Stimulated activated CD4-positive, alpha-beta T cell treated with anti-CD3 and anti-CD28 coated beads, Interleukin-4, amount 100 ng/mL, for 24 hours (primary cell): ENCODE measurements around the gene OCRL.

Experiments used
- DNase-seq: peaks from one replicate; pipeline ENCODE4 v3.0.0-alpha.2; 2020

OCRL gene

GRCh38 chrX:129590596-129590995 lies 50.5 kb downstream of the OCRL start:
- DNase-seq = no peak

DNA sequence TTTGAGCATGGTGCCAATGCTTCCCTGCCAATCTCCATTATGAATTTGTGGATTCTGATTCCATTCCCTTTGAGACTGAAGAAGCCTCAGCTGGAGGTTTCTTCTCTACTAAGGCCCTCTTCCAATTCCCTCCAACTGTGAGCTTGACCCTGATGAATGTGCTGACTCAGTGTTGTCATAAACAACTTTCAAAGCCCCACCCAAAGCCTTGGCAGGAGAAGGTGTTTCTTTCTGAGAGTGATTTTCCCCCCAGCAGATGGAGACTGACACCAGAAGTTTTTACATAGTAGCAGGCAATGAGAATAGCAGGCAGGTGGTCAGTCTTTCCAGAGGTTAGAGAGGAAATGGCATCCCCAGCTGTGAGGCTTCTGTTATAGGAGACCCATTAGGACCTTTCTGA lies 53.1 kb downstream of the OCRL start:
- no peak for DNase-seq

GRCh38 chrX:129594781-129595180 lies 54.7 kb downstream of the OCRL start:
- no peak for DNase-seq

DNA sequence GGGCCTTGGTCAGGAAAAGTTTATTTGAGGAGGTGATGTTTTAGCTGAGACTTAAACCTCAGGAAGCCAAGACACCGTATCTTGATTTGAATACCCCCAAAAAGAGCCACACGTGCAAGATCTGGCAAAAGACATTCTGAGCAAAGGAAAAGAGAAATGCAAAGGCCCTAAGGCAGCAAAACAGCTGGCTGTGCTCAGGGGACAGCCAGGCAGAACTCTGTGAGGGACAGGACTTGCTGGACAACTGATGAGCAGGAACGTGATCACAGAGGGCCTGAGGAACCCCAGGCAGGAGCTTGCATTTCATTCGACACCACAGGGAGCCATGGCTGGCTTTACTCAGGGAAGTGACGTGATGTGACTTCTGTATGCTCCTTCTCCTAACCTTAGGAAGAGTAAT lies 56.0 kb downstream of the OCRL start:
- DNase-seq = no peak

DNA sequence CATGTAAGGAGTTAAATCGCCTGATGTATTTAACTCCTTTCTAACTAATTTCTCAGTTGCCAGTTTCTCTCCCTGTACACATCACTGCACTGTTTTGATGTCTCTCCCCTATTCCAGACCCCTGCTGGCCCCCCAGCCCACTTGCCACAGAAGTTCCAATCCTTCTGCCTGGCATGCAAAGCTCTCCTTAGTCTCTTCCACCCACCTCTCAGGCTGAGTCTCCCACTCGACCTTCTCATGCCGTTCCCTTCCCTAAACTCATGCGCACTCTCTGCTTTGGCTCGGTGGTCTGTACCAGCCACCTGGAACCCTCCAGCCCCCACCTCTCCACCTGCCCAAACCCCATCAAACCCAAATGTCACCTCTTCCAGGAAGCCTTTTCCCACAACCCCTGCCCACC lies 57.8 kb downstream of the OCRL start:
- no peak for DNase-seq

GRCh38 chrX:129599499-129599898 lies 59.4 kb downstream of the OCRL start:
- no peak for DNase-seq

DNA sequence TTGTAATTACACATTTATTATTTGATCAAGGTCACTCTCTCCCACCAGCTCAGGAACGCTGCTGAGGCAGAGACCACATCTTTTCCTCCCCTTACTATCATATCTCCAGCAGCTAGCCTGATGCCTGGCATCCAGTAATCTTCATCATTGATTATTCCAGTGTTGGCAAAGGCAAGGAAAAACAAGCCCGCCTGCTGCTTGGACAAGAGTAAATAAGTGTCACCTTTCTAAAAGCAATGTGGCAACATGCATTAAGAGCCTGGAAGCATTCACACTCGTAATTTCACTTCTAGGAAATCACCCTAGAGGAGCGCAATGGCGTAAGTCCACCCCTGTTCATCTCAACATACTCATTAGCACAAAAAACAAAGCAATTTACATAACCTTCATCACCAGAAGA lies 59.9 kb downstream of the OCRL start:
- no peak for DNase-seq

DNA sequence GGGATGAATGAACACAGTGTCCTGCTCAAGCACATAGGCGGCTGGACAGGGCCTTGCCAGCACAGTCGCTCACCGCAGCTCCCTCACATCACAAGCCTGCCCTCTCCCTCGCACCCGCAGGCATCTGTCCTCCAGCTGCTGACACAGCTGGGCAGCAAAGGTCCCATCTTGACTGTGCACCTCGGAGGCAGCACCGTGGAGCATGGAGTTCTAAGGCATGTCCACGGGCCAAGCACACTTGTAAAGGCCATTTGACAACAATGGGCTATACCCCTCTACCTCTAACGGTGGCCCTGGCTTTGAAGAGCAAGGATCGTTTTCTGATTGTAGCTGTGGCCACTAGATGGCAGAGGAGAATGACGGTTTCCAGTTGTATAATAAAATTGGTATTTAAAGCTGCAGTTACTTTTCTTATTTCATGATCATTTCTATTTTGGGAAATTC lies 60.9 kb downstream of the OCRL start:
- peak; percentile 7 for DNase-seq

DNA sequence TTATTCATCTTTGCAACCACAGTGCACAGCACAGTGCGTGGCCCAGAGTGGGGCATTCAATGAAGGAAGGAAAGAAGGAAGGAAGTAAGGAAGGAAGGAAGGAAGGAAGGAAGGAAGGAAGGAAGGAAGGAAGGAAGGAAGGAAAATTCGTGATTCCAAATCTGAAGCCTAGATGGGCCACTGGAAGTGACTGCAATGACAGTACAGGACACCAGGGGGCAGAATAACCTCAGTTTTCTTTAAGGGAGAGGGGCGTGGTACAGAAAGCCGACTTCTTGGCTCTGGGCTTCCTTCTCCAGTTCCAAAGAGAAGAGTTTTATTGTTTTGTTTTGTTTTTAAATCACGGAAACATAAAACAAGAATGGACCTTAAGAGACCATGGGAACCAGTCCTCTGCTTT lies 66.9 kb downstream of the OCRL start:
- peak; percentile 63 for DNase-seq

DNA sequence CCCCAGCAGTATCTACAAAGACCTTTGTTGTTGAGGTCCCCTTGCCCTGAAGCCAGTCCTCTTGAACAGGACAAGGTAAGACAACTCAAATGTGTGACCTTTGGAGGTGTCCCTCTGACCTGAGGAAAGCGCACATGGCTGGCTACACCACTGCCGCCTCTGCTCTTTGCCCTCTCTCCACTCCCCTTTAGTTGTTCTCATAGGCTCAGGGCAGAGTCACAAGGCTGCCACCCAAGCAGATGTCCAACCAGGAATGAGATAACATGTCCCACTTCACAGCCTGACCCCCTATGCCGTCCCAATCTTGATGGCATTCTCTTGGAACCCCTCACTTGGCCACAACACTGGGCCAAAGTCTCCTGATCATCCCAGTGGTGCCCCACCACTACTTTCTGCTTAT lies 68.4 kb downstream of the OCRL start:
- DNase-seq = no peak

DNA sequence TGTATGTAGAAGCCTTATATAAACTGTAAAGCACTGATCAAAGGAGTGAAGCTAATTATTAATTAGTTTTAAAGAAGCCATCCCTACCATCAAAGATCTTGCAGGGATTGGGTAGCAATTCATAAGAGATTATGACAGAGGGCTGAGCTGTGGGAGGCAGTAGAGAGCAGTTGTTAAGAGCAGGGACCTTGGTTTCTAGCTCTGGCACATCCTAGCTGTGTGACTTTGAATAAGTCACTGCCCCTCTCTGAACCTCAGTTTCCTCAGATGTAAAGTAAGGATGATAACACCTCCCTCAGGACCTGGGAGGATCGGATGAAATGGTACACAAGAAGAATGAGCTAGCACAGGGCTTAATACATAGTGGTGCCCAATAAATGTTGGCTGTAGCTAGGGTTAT lies 69.3 kb downstream of the OCRL start:
- no peak for DNase-seq

- DNase-seq = no peak
These were observed 72.3 kb downstream of the OCRL start for GRCh38 chrX:129612396-129612795.

- no peak for DNase-seq
These were observed 73.5 kb downstream of the OCRL start for GRCh38 chrX:129613596-129613995.

GRCh38 chrX:129614481-129615255 lies 74.6 kb downstream of the OCRL start:
- DNase-seq = no peak

- DNase-seq = no peak
These were observed 77.4 kb downstream of the OCRL start for GRCh38 chrX:129617420-129617819.

GRCh38 chrX:129618997-129619396 lies 78.9 kb downstream of the OCRL start:
- no peak for DNase-seq

- no peak for DNase-seq
These were observed 82.8 kb downstream of the OCRL start for GRCh38 chrX:129622757-129623301.

GRCh38 chrX:129626026-129626425 lies 86.0 kb downstream of the OCRL start:
- no peak for DNase-seq

DNA sequence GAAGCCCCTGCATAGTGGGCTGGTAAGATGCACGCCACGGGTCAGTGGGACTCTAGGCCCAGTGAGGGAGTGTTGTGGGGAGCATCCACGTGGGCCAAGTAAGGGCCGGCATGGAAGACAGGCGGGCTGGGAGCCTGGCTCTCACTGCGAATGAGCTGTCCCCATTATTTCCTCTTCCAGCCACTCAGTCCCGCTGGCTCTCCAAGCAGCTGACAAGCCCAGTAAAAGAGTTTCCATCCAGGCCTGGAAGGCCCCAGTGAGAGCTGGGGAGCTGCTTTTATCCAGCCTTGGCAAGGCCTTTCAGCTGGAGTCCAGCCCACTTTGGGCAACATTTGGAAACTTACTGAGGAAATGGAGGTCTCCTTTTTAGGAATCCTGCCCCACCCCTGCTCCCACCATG lies 89.8 kb downstream of the OCRL start:
- no peak for DNase-seq

- DNase-seq = no peak
These were observed 91.8 kb downstream of the OCRL start for GRCh38 chrX:129631849-129632248.

- DNase-seq = no peak
These were observed 92.4 kb downstream of the OCRL start for GRCh38 chrX:129632443-129632842.

- no peak for DNase-seq
These were observed 94.5 kb downstream of the OCRL start for GRCh38 chrX:129634541-129634940.

- no peak for DNase-seq
These were observed 96.2 kb downstream of the OCRL start for GRCh38 chrX:129636175-129636681.

DNA sequence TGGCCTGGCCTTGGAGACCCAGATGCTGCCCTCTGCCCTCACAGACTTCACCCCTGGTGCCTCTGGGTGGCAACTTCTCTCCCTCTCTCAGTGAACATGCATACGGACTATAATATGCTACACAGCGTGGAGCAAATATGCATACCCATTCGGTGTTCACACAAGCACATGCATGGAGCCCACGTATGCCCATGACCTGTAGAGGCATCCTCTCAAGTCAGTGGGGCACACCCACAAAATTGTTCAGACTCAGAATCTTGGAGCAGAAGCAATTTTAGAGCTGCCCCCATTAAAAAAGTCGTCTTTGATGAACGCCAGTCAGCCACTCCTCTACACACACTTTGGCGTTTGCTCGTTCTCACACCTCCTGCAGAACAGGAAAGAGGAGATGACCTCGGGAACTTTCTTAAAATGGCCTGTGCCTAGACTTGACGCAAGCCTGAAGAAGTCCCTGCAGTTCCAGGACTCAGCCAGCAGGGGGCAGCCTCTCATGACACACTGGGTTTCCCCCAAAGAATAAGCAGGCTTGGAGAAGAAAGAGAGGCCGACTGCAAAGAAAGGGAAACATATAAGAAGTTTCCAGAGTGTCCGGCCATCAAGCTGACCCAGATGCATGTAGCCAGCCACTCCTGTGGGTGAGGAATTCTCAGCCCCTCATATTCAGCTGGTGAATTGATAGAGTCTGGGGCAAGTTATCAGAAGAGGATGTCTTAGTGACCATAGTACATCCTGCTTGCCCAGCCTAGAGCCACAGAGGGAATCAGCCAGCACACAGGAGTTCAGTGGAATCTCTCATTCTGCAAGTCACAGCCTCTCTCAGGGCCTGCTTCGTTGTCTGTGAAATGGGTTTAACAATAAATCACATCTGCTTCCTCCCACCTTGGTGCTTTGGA lies 97.4 kb downstream of the OCRL start:
- peak; percentile 78 for DNase-seq
